Activated T-helper 9 cell treated with anti-CD3 and anti-CD28 coated beads, Interleukin-2, amount 50 U/mL, for 16 hours (primary cell): ENCODE data around the gene TATDN2.
A peak's percentile ranks its signal among the peaks of the same experiment; 100 is the strongest.

Source experiments
- DNase-seq: peaks from one replicate; pipeline ENCODE4 v3.0.0-alpha.2; 2020; ENCODE audit warnings: low read depth

Gene TATDN2

GRCh38 chr3:10248184-10248983, at the start of gene TATDN2:
Gene TATDN2 (plus strand): TSS chr3:10248459. CDS start chr3:10249201, 742 bp downstream.
- peak; percentile 90 for DNase-seq

- peak; percentile 48 for DNase-seq
Measured at GRCh38 chr3:10198761-10199649, 49.3 kb upstream of the TATDN2 start.

- DNase-seq, result no peak
Measured at GRCh38 chr3:10204921-10205320, 43.3 kb upstream of the TATDN2 start.

GRCh38 chr3:10205451-10206165, 42.7 kb upstream of the TATDN2 start:
- DNase-seq, result no peak

GRCh38 chr3:10206166-10206511, 42.1 kb upstream of the TATDN2 start:
- DNase-seq, result no peak

GRCh38 chr3:10213156-10213792, 35.0 kb upstream of the TATDN2 start:
- DNase-seq, result no peak

- DNase-seq, result no peak
Measured at GRCh38 chr3:10215578-10216368, 32.5 kb upstream of the TATDN2 start.

- no peak for DNase-seq
Measured at GRCh38 chr3:10217359-10217758, 30.9 kb upstream of the TATDN2 start.

GRCh38 chr3:10219737-10220136, 28.5 kb upstream of the TATDN2 start:
- DNase-seq, result no peak

- DNase-seq, result no peak
Measured at GRCh38 chr3:10223676-10224639, 24.3 kb upstream of the TATDN2 start.

GRCh38 chr3:10224794-10225665, 23.2 kb upstream of the TATDN2 start:
- peak; percentile 53 for DNase-seq

- DNase-seq, result no peak
Measured at GRCh38 chr3:10226293-10226692, 22.0 kb upstream of the TATDN2 start.

GRCh38 chr3:10228248-10228950, 19.9 kb upstream of the TATDN2 start:
- DNase-seq, result no peak

- no peak for DNase-seq
Measured at GRCh38 chr3:10229576-10229975, 18.7 kb upstream of the TATDN2 start.

GRCh38 chr3:10232137-10232536, 16.1 kb upstream of the TATDN2 start:
- DNase-seq, result no peak

GRCh38 chr3:10233988-10234387, 14.3 kb upstream of the TATDN2 start:
- no peak for DNase-seq

GRCh38 chr3:10234526-10235230, 13.6 kb upstream of the TATDN2 start:
- DNase-seq, result no peak

GRCh38 chr3:10235551-10235950, 12.7 kb upstream of the TATDN2 start:
- DNase-seq, result no peak
